HL-60 (cell line): ENCODE results near the gene C1D.

ENCODE experiments used
- DNase-seq, 2 experiments: peaks; one replicate each; pipeline ENCODE4 v3.0.0-alpha.2; 2010 to 2020; ENCODE audit warnings: low read depth in 1 of 2, low spot score in 1 of 2
- H3K27ac ChIP-seq: fragments of 250-450 bp; sonication (Bioruptor Pico); replicated peaks from 2 replicates; pipeline ENCODE4 v1.5.1; 2020; ENCODE audit warnings: mild to moderate bottlenecking, moderate library complexity
- H3K27me3 ChIP-seq: fragments of 250-450 bp; sonication (Bioruptor Pico); 2 replicates; pipeline ENCODE4 v1.5.1; 2021; ENCODE audit warnings: mild to moderate bottlenecking, moderate library complexity; ENCODE audit not compliant: insufficient read depth, poor library complexity, severe bottlenecking
- H3K4me3 ChIP-seq: replicated peaks from 2 replicates; pipeline ENCODE4 v1.5.1; 2011; ENCODE audit warnings: mild to moderate bottlenecking, control low read depth, low read length; ENCODE audit not compliant: insufficient read depth
- GABPA ChIP-seq: IDR thresholded peaks from 2 replicates; pipeline ENCODE4 v1.6.1; 2012; ENCODE audit warnings: low read depth
- POLR2AphosphoS5 ChIP-seq: IDR thresholded peaks from 2 replicates; pipeline ENCODE4 v1.6.1; 2012; ENCODE audit warnings: low read depth
- SPI1 ChIP-seq: IDR thresholded peaks from 2 replicates; pipeline ENCODE4 v1.6.1; 2012; ENCODE audit warnings: low read depth, mild to moderate bottlenecking, borderline replicate concordance
- long read RNA-seq: library from polyadenylated mRNA; unstranded; transcript quantifications from one replicate; pipeline ENCODE4 v2.0.0, GENCODE V29; 2020
- TF ChIP-seq, protein P1 (sequence below): IDR thresholded peaks from 2 replicates; pipeline ENCODE4 v1.6.1; 2012; ENCODE audit warnings: low read depth; ENCODE audit not compliant: insufficient replicate concordance
- TF ChIP-seq, protein P2 (sequence below): IDR thresholded peaks from one replicate; pipeline ENCODE4 v1.5.1; 2011; ENCODE audit warnings: low read length, control low read depth, inconsistent platforms; ENCODE audit not compliant: insufficient read depth

The C1D gene
- long read RNA-seq, transcript C1D-201 (5 exons, 2,233 nt) = minor isoform, 6 of 16 reads
- long read RNA-seq, transcript C1D-204 (5 exons, 736 nt) = major isoform, 8 of 16 reads
- long read RNA-seq, partial matches to known transcripts = 1 of 16 reads
- long read RNA-seq, other reads (novel, unspliced or antisense) = 1 of 16 reads

GRCh38 chr2:68062680-68063387 lies at the start of gene C1D:
Gene C1D (minus strand): TSS chr2:68063004. CDS start chr2:68047310, 15,694 bp downstream.
- TF ChIP-seq, protein P1, sequence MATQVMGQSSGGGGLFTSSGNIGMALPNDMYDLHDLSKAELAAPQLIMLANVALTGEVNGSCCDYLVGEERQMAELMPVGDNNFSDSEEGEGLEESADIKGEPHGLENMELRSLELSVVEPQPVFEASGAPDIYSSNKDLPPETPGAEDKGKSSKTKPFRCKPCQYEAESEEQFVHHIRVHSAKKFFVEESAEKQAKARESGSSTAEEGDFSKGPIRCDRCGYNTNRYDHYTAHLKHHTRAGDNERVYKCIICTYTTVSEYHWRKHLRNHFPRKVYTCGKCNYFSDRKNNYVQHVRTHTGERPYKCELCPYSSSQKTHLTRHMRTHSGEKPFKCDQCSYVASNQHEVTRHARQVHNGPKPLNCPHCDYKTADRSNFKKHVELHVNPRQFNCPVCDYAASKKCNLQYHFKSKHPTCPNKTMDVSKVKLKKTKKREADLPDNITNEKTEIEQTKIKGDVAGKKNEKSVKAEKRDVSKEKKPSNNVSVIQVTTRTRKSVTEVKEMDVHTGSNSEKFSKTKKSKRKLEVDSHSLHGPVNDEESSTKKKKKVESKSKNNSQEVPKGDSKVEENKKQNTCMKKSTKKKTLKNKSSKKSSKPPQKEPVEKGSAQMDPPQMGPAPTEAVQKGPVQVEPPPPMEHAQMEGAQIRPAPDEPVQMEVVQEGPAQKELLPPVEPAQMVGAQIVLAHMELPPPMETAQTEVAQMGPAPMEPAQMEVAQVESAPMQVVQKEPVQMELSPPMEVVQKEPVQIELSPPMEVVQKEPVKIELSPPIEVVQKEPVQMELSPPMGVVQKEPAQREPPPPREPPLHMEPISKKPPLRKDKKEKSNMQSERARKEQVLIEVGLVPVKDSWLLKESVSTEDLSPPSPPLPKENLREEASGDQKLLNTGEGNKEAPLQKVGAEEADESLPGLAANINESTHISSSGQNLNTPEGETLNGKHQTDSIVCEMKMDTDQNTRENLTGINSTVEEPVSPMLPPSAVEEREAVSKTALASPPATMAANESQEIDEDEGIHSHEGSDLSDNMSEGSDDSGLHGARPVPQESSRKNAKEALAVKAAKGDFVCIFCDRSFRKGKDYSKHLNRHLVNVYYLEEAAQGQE = peak; percentile 27
- TF ChIP-seq, protein P2, sequence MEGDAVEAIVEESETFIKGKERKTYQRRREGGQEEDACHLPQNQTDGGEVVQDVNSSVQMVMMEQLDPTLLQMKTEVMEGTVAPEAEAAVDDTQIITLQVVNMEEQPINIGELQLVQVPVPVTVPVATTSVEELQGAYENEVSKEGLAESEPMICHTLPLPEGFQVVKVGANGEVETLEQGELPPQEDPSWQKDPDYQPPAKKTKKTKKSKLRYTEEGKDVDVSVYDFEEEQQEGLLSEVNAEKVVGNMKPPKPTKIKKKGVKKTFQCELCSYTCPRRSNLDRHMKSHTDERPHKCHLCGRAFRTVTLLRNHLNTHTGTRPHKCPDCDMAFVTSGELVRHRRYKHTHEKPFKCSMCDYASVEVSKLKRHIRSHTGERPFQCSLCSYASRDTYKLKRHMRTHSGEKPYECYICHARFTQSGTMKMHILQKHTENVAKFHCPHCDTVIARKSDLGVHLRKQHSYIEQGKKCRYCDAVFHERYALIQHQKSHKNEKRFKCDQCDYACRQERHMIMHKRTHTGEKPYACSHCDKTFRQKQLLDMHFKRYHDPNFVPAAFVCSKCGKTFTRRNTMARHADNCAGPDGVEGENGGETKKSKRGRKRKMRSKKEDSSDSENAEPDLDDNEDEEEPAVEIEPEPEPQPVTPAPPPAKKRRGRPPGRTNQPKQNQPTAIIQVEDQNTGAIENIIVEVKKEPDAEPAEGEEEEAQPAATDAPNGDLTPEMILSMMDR = no peak
- peak; percentile 83 for TF ChIP-seq SPI1
- peak; percentile 78 for TF ChIP-seq POLR2AphosphoS5
- TF ChIP-seq GABPA = peak; percentile 48

GRCh38 chr2:68110102-68110501 lies 47.3 kb upstream of the C1D start:
- peak; percentile 29 to 51 for DNase-seq
- no peak overlapping the region for H3K4me3 ChIP-seq
- H3K27me3 ChIP-seq = no peaks in the 10 kb centered on the region
- H3K27ac ChIP-seq = no peak overlapping the region
- TF ChIP-seq SPI1 (no peak), GABPA (no peak)
- TF ChIP-seq, protein P2 = peak; percentile 2

More at GRCh38 chr2:68062680-68063387, at the start of gene C1D:
- no peaks in the 10 kb centered on the region for H3K27me3 ChIP-seq
- peak within 1 kb of the TSS; percentile 89 for H3K27ac ChIP-seq
- H3K4me3 ChIP-seq = peak within 1 kb of the TSS; percentile 64
- DNase-seq = peak; percentile 76 to 94

- H3K27ac ChIP-seq = no peak overlapping the region
- H3K27me3 ChIP-seq = no peaks in the 10 kb centered on the region
- no peak overlapping the region for H3K4me3 ChIP-seq
- TF ChIP-seq SPI1 = peak; percentile 40; the same call in 1 of the 2 replicates
- no peak for TF ChIP-seq GABPA
- peak in 1 of 2 experiments; percentile 80 for DNase-seq
Observed at GRCh38 chr2:68108120-68108519, 45.3 kb upstream of the C1D start.

- Histone ChIP-seq H3K4me3 (no peak overlapping the region), H3K27me3 (no peaks in the 10 kb centered on the region), H3K27ac (no peak overlapping the region)
- TF ChIP-seq, protein P1 = no peak
- no peak for TF ChIP-seq GABPA
- no peak for DNase-seq
Observed at GRCh38 chr2:68107475-68107874, 44.7 kb upstream of the C1D start.
